ENCODE data around the gene PAPSS2. TPM values are rescaled to one million over a fixed set of nuclear protein-coding genes. Genes with fewer than 3 reads are reported as not detected.

Gene PAPSS2
- total RNA-seq, 1 experiment from 2014 or later: 1.5 TPM

GRCh38 chr10:87753995-87754866, 94.6 kb downstream of the PAPSS2 start:
- no peaks in the 10 kb centered on the region for H3K4me1 ChIP-seq
- no peaks in the 10 kb centered on the region for H3K27me3 ChIP-seq
- no peak overlapping the region for H3K27ac ChIP-seq
- H3K4me3 ChIP-seq: no peak overlapping the region
- no peak for DNase-seq
- peaks cover 4% of the 10 kb centered on the region; the same call in 1 of the 2 replicates for H3K36me3 ChIP-seq
- H3K9me3 ChIP-seq (replicated peaks): no peaks in the 10 kb centered on the region

DNA sequence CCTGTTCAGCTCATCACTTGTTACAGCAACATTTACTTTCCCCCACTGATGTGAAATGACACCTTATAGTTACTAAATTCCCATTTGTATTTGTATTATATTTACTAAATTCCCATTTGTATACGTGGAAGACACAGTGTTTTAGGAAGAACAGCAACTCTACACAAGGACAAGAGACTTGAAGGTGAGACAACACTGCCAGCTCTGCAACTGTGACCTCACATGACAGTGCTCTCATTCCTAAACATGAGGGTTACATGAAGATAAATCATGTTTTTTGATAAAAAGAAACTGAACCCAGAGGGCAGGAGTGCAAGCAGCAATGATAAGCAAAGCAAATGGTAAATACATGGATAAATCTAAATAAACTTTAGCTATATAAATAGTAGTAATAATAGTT, 98.0 kb downstream of the PAPSS2 start:
- DNase-seq: no peak
- Histone ChIP-seq H3K27me3 (no peaks in the 10 kb centered on the region), H3K4me1 (no peaks in the 10 kb centered on the region), H3K4me3 (no peak overlapping the region), H3K9me3 (replicated peaks) (no peaks in the 10 kb centered on the region), H3K27ac (no peak overlapping the region), H3K36me3 (peaks cover 4% of the 10 kb centered on the region; the same call in 1 of the 2 replicates)

GRCh38 chr10:87759551-87759950, 99.9 kb downstream of the PAPSS2 start:
- no peak overlapping the region for H3K4me3 ChIP-seq
- H3K27ac ChIP-seq: no peak overlapping the region
- H3K9me3 ChIP-seq (replicated peaks): no peaks in the 10 kb centered on the region
- H3K4me1 ChIP-seq: no peaks in the 10 kb centered on the region
- H3K27me3 ChIP-seq: no peaks in the 10 kb centered on the region
- peaks cover 2% of the 10 kb centered on the region; the same call in 1 of the 2 replicates for H3K36me3 ChIP-seq
- DNase-seq: no peak

DNA sequence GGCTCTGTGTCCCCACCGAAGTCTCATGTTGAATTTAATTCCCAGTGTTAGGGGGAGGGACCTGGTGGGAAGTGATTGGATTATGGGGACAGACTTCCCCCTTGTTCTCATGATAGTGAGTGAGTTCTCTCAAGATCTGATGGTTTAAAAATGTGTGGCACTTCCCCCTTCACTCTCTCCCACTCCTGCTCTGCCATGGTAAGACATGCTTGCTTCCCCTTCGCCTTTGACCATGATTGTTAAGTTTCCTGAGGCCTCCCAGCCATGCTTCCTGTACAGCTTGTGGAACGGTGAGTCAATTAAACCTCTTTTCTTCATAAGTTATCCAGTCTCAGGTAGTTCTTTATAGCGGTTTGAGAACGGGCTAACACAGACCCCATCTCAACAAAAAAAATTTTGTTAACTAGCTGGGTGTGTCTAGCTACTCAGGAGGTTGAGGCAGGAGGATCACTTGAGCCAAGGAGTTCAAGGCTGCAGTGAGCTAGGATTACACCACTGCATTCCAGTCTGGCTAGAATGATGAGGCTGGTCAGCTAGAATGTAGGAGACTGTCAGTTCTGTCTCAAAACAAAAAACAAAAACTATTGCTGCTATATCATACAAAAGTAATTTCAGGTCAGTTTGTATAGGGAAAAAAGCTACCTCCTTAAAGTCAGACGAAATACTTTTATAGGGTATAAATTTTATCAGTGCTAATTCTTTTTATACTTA, 100.7 kb downstream of the PAPSS2 start:
- Histone ChIP-seq H3K4me3 (no peak overlapping the region), H3K9me3 (replicated peaks) (no peaks in the 10 kb centered on the region), H3K36me3 (no peaks in the 10 kb centered on the region), H3K4me1 (no peaks in the 10 kb centered on the region), H3K27ac (no peak overlapping the region), H3K27me3 (no peaks in the 10 kb centered on the region)
- no peak for DNase-seq

GRCh38 chr10:87761153-87761552, 101.5 kb downstream of the PAPSS2 start:
- no peaks in the 10 kb centered on the region for H3K4me1 ChIP-seq
- no peaks in the 10 kb centered on the region for H3K27me3 ChIP-seq
- H3K4me3 ChIP-seq: no peak overlapping the region
- no peaks in the 10 kb centered on the region for H3K36me3 ChIP-seq
- H3K27ac ChIP-seq: no peak overlapping the region
- H3K9me3 ChIP-seq (replicated peaks): no peaks in the 10 kb centered on the region
- no peak for DNase-seq

DNA sequence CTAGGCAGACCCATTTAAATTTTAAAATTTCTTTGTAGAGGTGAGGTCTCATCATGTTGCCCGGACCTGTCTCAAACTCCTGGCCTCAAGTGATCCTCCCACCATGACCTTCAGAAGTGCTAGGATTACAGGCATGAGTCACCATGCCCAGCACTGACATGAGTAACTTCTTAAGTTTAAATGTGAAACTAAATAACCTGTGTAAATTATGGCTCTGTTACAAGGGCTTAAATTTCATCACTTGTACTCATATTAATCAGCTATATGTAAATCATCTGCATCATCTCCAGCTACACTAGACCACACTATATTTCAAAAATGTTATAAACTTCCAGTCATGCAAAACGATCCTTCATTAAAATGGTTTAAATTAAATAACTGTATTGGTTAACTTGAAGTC, 102.2 kb downstream of the PAPSS2 start:
- H3K4me1 ChIP-seq: no peaks in the 10 kb centered on the region
- H3K27ac ChIP-seq: no peak overlapping the region
- no peaks in the 10 kb centered on the region for H3K36me3 ChIP-seq
- no peaks in the 10 kb centered on the region for H3K9me3 ChIP-seq (replicated peaks)
- peak in 1 of 2 experiments; percentile 3 for DNase-seq
- no peaks in the 10 kb centered on the region for H3K27me3 ChIP-seq
- H3K4me3 ChIP-seq: no peak overlapping the region

GRCh38 chr10:87763086-87763861, 103.6 kb downstream of the PAPSS2 start:
- Histone ChIP-seq H3K27me3 (no peaks in the 10 kb centered on the region), H3K9me3 (replicated peaks) (no peaks in the 10 kb centered on the region), H3K36me3 (no peaks in the 10 kb centered on the region; the same call in 1 of the 2 replicates), H3K4me1 (no peaks in the 10 kb centered on the region), H3K27ac (no peak overlapping the region), H3K4me3 (no peak overlapping the region)
- no peak for DNase-seq

GRCh38 chr10:87764072-87764934, 104.6 kb downstream of the PAPSS2 start:
- H3K4me3 ChIP-seq: no peak overlapping the region
- H3K27ac ChIP-seq: no peak overlapping the region
- DNase-seq: no peak
- no peaks in the 10 kb centered on the region for H3K9me3 ChIP-seq (replicated peaks)
- no peaks in the 10 kb centered on the region for H3K4me1 ChIP-seq
- no peaks in the 10 kb centered on the region for H3K27me3 ChIP-seq
- H3K36me3 ChIP-seq: no peaks in the 10 kb centered on the region; the same call in 1 of the 2 replicates

DNA sequence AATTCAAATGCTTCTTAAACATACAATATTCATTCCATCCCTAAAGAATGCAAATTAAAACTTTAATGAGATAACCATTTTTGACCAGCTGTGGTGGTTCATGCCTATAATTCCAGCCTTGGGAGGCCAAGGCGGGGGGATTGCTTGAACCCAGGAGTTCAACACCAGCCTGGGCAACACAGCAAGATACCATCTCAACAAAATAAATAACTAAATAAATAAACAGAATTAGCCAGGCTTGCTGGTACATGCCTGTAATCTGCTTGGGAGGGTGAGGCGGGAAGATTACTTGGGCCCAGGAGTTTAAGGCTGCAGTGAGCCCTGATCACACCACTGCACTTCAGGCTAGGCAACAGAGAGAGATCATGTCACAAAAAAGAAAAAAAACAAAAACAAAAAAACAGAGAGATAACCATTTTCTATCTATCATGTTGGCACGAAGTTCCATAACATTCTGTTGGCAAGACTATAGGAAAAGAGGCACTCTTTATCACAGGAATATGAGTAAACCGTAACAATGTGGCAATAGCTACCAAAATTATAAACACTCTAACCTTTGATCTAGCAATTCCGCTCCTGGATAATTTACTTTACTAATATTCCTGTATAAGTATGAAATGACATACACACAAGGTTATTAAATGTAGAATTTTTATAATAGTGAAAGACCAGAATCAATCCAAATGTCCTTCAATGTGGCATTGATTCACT, 106.1 kb downstream of the PAPSS2 start:
- no peaks in the 10 kb centered on the region for H3K9me3 ChIP-seq (replicated peaks)
- no peak overlapping the region for H3K4me3 ChIP-seq
- no peaks in the 10 kb centered on the region for H3K27me3 ChIP-seq
- H3K27ac ChIP-seq: no peak overlapping the region
- no peaks in the 10 kb centered on the region for H3K4me1 ChIP-seq
- H3K36me3 ChIP-seq: peaks cover 3% of the 10 kb centered on the region; the same call in 1 of the 2 replicates
- no peak for DNase-seq

DNA sequence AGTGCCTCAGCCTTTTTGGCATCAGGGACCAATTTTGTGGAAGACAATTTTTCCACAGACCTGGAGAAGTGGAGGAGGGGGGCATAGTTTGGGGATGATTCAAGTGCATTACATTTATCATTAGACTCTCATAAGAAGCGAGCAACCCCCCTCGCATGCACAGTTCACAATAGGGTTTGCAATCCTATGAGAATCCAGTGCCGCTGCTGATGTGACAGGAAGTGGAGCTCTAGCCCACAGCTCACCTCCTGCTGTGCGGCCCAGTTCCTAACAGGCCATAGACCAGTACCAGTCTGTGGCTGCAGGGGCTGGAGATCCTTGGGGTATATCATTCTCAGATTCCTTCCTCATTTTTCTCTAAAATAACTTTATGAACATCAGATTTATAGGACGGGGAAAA, 107.6 kb downstream of the PAPSS2 start:
- H3K27ac ChIP-seq: no peak overlapping the region
- no peaks in the 10 kb centered on the region for H3K4me1 ChIP-seq
- DNase-seq: no peak
- no peaks in the 10 kb centered on the region for H3K27me3 ChIP-seq
- no peak overlapping the region for H3K4me3 ChIP-seq
- no peaks in the 10 kb centered on the region for H3K9me3 ChIP-seq (replicated peaks)
- H3K36me3 ChIP-seq: peaks cover 3% of the 10 kb centered on the region; the same call in 1 of the 2 replicates

DNA sequence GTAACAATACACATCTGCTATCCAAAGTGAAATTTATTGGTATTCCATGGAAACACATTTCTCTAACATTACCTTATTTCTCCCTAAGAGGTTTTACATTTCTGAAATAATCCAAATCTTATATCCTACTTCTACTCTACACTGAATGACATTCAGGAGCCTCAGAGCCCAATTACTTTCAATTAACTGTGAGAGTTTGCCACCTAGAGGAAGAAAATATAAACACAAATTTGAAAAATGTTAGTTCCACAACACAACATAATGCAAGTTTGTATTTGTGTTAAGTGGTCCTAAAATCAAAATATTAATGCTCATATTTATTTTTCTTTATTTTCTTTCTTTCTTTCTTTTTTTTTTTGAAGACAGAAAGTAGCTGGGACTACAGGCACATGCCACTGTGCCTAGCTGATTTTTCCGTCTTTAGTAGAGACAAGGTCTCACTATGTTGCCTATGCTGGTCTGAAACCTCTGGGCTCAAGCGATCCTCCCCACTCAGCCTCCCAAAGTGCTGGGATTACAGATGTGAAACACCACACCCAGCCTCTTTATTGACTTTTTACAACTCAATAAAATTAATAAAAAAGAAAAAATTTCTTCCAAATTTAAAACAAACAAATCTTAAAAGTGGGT, 112.3 kb downstream of the PAPSS2 start:
- Histone ChIP-seq H3K4me3 (no peak overlapping the region), H3K4me1 (no peaks in the 10 kb centered on the region), H3K27me3 (no peaks in the 10 kb centered on the region), H3K36me3 (peaks cover 3% of the 10 kb centered on the region; the same call in 1 of the 2 replicates), H3K9me3 (replicated peaks) (no peaks in the 10 kb centered on the region), H3K27ac (no peak overlapping the region)
- peak in 1 of 2 experiments; percentile 21 for DNase-seq

- Histone ChIP-seq H3K4me1 (no peaks in the 10 kb centered on the region), H3K27me3 (no peaks in the 10 kb centered on the region), H3K36me3 (peaks cover 8% of the 10 kb centered on the region; the same call in 1 of the 2 replicates), H3K9me3 (replicated peaks) (no peaks in the 10 kb centered on the region), H3K4me3 (no peak overlapping the region), H3K27ac (no peak overlapping the region)
- no peak for DNase-seq
Observed at GRCh38 chr10:87775766-87776165, 116.1 kb downstream of the PAPSS2 start.

DNA sequence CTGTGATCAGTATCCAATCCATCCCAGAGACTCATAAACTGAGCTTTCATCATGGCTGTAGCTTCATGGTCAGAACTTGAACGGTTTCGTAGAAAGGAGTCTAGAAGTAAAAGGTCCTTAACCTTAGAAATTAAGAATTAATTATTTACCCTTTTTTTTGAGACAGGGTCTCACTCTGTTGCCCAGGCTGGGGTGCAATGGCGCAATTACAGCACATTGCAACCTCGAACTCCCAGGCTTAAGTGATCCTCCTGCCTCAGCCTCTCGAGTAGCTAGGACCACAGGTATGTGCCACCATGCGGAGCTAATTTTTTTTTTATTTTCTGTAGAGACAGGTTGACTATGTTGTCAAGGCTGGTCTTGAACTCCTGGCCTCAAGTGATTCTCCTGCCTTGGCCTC, 116.7 kb downstream of the PAPSS2 start:
- Histone ChIP-seq H3K27ac (no peak overlapping the region), H3K27me3 (no peaks in the 10 kb centered on the region), H3K9me3 (replicated peaks) (no peaks in the 10 kb centered on the region), H3K4me1 (no peaks in the 10 kb centered on the region), H3K4me3 (no peak overlapping the region), H3K36me3 (peaks cover 8% of the 10 kb centered on the region; the same call in 1 of the 2 replicates)
- DNase-seq: no peak

All from SJCRH30 (cell line).